DMS 273 (cell line): Measurements from ENCODE around the gene RPS6KC1.
"Not testable (repeated sequence)": the region's sequence is repeated elsewhere in the genome, so short reads cannot be mapped to it uniquely, and the experiment has no call there.

Experiments
- DNase-seq: peaks from one replicate; lab custom pipeline; 2025; ENCODE audit not compliant: unreplicated experiment; lab: John Stamatoyannopoulos, UW

RPS6KC1 gene

DNA sequence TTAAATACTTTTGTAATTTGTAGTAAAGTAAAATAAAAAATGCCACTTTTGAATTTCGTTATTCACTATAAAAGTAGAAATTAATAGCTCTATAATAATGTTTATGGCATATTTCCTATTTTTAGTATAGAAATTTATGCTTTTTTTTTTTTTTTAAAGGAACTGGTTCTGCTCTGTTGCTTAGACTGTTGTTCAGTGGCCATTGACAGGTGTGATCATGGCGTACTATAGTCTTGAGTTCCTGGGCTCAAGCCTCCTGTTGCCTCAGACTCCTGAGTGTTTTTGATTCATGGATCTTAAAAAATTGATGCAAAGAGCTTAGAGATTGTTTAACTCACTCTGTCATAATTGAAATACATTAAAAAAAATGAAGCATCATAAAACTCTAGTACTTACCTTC is 53.6 kb downstream of the RPS6KC1 start:
- DNase-seq = no peak

DNA sequence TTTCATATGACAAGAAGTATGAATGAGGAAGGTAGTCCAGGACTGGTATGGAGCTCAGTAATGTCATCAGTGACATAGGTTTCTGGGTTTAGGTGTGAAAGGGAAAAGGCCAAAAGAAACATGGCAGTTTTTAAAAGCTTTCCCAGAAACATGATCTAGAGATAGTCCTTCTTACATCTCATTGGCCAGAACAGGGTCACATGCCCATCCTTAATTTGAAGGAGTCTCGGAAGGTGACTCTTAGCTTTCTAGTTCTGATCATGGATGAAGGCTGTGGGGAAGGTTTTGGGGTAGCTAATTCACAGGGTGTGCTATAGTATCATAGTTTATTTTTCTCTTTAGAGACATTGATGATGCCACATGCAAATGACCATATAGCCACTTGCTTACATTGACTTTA is 55.3 kb downstream of the RPS6KC1 start:
- DNase-seq = no peak

DNA sequence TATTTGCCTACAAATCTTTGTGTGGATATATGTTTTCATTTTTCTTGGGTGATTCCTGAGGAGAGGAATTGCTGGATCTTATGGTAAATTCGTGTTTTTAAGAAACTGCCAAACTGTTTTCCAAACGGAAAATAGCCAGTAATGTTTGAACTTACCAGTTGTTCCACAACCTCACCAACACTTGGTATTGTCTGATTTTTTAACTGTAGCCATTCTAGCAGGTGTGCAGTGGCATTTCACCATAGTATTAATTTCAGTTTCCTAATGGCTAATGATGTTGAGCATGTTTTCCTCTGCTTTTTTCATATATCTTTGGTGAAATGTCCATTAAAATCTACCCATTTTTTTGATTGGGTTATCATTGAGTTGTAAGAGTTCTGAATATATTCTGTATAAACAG is 56.6 kb downstream of the RPS6KC1 start:
- DNase-seq = no peak

GRCh38 chr1:213110349-213111300 is 59.6 kb downstream of the RPS6KC1 start:
- no peak for DNase-seq

GRCh38 chr1:213111502-213111901 is 60.5 kb downstream of the RPS6KC1 start:
- no peak for DNase-seq

- not testable (repeated sequence) for DNase-seq
Observed at GRCh38 chr1:213112723-213113122, 61.7 kb downstream of the RPS6KC1 start.

DNA sequence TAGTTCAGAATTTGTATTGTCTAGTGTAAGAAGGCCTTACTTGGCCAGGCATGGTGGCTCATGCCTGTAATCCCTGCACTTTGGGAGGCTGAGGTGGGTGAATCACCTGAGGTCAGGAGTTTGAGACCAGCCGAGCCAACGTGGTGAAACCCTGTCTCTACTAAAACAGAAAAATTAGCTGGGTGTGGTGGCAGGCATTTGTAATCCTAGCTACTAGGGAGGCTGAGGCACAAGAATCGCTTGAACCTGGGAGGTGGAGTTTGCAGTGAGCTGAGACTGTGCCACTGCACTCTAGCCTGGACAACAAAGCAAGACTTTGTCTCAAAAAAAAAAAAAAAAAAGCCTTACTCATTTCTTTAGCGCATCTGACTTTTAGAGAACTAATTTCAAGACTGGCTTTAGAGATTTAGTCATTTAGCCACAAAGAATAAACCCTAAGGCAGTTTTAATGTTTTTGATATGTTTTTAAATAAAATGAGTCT is 66.7 kb downstream of the RPS6KC1 start:
- DNase-seq = not testable (repeated sequence)

DNA sequence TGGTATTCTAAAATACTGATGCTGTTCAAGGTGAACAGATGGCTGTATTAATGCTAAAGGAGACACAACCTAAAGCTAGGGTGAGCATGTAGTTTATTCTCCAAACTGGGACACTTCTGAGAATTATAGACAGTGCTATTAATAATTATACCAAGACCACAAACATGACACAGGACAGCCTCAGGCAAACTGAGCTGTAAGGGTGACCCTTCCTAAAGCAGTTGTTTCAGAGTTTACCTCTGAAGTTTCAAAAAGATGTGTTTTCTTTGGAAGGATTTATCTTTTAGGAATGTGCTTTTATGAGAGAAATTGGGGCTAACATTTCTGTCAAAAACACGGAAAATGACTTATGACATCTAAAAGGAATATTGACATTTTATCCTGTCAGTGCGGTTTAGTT is 68.8 kb downstream of the RPS6KC1 start:
- DNase-seq = no peak

DNA sequence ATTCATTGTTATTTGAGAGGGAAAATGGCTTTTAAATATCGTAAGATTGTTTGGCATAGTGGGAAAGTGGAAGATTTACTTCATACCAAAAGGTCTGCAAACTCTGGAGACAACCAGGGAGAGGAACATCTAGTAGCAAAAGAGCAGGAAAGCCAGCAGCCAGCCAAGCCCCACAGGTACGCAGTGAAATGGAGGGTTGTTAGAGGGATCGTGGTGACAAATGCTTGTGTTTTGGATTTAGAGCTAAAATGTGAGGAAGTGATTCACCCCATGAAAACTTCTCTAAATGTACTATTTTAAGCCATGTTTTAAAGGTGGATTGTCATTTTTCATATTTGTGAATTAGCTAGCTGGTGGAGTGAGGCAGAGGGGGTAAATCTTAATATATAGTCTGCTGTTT is 69.3 kb downstream of the RPS6KC1 start:
- DNase-seq = no peak

DNA sequence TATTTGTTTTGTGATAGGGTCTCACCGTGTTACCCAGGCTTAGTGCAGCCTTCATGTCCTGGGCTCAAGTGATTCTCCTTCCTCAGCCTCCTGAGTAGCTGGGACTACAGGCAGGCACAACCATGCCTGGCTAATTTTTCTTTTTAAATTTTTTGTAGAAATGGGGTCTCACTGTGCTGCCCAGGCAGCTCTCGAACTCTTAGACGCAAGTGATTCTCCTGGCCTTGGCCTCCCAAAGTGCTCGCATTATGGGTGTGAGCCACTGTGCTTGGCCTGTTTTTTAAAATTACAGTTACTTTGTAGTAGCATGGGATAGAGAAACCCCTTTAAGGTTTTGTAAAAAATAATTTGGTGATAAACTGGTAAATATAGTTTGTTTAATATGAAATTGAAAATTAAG is 69.9 kb downstream of the RPS6KC1 start:
- no peak for DNase-seq

DNA sequence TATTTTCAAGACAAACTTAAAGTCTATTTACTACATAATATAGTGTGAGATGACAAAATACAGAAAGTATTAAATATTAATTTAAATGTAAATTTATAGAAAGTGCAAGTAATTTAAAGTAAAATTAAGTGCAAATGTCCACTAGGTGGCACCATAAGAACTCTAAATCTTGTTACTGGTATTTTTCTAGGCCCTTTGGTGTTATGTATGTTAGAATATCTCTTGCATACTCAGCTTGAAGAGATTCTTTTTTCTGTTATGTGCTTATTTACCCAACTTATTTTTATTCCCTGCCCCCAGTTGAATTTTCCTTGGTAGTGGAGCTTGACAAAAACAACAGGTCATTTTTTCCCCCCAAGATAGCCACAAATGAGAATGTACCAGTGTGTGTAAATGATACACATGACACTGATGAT is 71.5 kb downstream of the RPS6KC1 start:
- peak; percentile 78 for DNase-seq

GRCh38 chr1:213123087-213123486 is 72.0 kb downstream of the RPS6KC1 start:
- DNase-seq = no peak

GRCh38 chr1:213123536-213123935 is 72.5 kb downstream of the RPS6KC1 start:
- no peak for DNase-seq

DNA sequence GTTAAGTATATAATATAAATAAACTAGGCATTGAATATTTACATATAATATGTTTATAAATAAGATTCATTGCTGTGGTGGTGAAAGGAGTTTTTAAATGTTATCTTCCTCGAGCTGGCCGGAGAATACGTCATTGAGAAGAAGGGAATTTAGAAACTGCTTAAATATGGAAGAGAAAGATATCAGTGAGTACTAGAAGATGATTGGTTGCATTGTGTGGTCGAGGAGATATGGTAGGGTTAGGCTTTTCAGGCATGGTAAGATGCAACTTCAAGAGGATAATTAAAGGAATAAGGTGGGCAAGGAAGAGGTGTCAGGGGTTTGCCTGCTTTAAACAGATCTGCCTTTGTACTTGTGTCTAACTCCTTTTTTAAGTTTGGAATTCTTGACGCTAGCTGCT is 73.5 kb downstream of the RPS6KC1 start:
- DNase-seq = no peak

GRCh38 chr1:213125643-213126042 is 74.6 kb downstream of the RPS6KC1 start:
- DNase-seq = no peak

- DNase-seq = no peak
Observed at GRCh38 chr1:213127074-213127473, 76.0 kb downstream of the RPS6KC1 start.

- DNase-seq = peak; percentile 47
Observed at GRCh38 chr1:213131851-213132655, 81.0 kb downstream of the RPS6KC1 start.

- DNase-seq = no peak
Observed at GRCh38 chr1:213135572-213135971, 84.5 kb downstream of the RPS6KC1 start.

DNA sequence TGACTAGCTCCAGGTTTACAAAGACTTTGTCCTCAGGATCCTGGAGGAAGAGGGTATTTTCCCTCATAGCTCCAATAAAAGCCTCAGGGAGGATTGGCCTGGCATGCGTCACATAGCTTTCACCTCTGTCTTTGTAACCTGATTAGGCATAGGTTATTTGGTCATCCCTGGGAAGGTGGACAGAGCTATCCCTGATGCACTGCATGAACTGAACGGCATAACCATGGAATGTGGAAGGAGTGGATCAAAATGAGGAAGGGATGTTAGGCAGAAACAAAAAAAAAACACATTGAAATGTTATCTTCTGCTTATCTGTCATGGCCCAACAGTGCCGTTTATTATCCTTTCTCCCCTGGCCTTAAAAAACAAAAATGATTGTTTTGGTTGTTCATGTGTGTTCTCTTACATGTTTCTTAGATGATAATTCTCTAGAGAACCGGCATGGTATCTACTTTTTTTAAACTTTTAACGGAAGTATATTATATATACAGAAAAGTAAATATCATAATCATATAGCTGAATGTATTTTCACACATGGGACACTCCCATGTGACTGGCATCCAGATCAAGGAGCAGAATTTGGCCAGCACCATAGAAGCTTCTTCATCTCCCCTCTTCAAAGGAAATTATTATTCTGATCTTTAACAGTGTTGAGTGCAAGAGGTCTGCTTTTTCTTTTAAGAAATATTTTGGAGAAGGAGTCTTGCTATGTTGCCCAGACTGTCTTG is 85.3 kb downstream of the RPS6KC1 start:
- DNase-seq = no peak

- DNase-seq = no peak
Observed at GRCh38 chr1:213138391-213138790, 87.3 kb downstream of the RPS6KC1 start.

DNA sequence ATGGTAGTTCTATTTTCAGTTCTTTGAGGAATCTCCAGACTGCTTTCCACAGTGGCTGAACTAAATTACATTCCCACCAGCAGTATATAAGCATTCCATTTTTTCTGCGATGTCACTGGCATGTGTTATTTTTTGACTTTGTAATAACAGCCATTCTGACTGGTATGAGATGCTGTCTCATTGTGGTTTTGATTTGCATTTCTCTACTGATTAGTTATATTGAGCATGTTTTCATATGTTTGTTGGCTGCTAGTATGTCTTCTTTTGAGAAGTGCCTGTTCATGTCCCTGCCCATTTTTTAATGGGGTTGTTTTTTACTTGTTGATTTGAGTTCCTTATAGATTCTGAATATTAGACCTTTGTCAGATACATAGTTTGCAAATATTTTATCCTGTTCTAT is 87.9 kb downstream of the RPS6KC1 start:
- DNase-seq = no peak
